CD14-positive monocyte (primary cell): Measurements from ENCODE around the gene FBXW10. TPM values are rescaled to one million over a fixed set of nuclear protein-coding genes. Genes with fewer than 3 reads are reported as not detected.
"Not testable (repeated sequence)": the region's sequence is repeated elsewhere in the genome, so short reads cannot be mapped to it uniquely, and the experiment has no call there.

ENCODE experiments used
- DNase-seq, 3 donors: peaks; one replicate each; pipeline ENCODE4 v3.0.0-alpha.2; 2011 to 2022
- H2AFZ ChIP-seq: 2 replicates; pipeline ENCODE4 v1.6.0; 2012; ENCODE audit warnings: mild to moderate bottlenecking, low read depth, low read length, inconsistent platforms; ENCODE audit not compliant: insufficient read depth, poor library complexity, severe bottlenecking
- H3K27ac ChIP-seq, 2 donors: 1 replicate in 1 of 2; 2 replicates in 1 of 2; pipeline ENCODE4 v1.5.1; 2012 to 2013; ENCODE audit warnings: low read length in 2 of 2, control low read depth in 1 of 2, inconsistent platforms in 1 of 2, low read depth in 1 of 2, mild to moderate bottlenecking in 1 of 2
- H3K27me3 ChIP-seq, 2 donors: one replicate each; pipeline versions ENCODE4 v1.6.0 to v1.6.1; 2011 to 2013; ENCODE audit warnings: low read length in 2 of 2; ENCODE audit not compliant: control insufficient read depth in 2 of 2, insufficient read depth in 2 of 2
- H3K36me3 ChIP-seq, 2 donors: replicated peaks in 1 of 2; 1 replicate in 1 of 2; 2 replicates in 1 of 2; pipeline versions ENCODE4 v1.5.1 to v1.6.1; 2012 to 2013; ENCODE audit warnings: low read length in 2 of 2, control low read depth in 1 of 2, inconsistent platforms in 1 of 2, mild to moderate bottlenecking in 1 of 2; ENCODE audit not compliant: insufficient read depth in 2 of 2, control insufficient read depth in 1 of 2
- H3K4me1 ChIP-seq, 2 donors: 1 replicate in 1 of 2; 2 replicates in 1 of 2; pipeline versions ENCODE4 v1.5.1 to v1.6.1; 2012 to 2013; ENCODE audit warnings: low read length in 2 of 2, control low read depth in 1 of 2, inconsistent platforms in 1 of 2, mild to moderate bottlenecking in 1 of 2, moderate library complexity in 1 of 2; ENCODE audit not compliant: insufficient read depth in 2 of 2, control insufficient read depth in 1 of 2
- H3K4me2 ChIP-seq: replicated peaks from 2 replicates; pipeline ENCODE3; 2012; ENCODE audit warnings: low read length, moderate library complexity, mild to moderate bottlenecking; ENCODE audit not compliant: poor library complexity, severe bottlenecking; ENCODE audit errors: extremely low read depth
- H3K4me3 ChIP-seq, 3 experiments: fragments of 200-600 bp in 1 of 3; sonication (generic) in 1 of 3; replicated peaks in 1 of 3; 1 replicate in 2 of 3; 2 replicates in 1 of 3; pipeline ENCODE4 v1.5.1; 2011 to 2013; ENCODE audit warnings: low read length in 3 of 3, mild to moderate bottlenecking in 3 of 3, control low read depth in 2 of 3, low read depth in 2 of 3, inconsistent platforms in 1 of 3, moderate library complexity in 1 of 3
- H3K79me2 ChIP-seq: 2 replicates; pipeline ENCODE4 v1.6.0; 2012; ENCODE audit warnings: mild to moderate bottlenecking, control low read depth, inconsistent platforms, low read length, moderate library complexity; ENCODE audit not compliant: insufficient read depth
- H3K9ac ChIP-seq: 2 replicates; pipeline ENCODE4 v1.6.0; 2017; ENCODE audit warnings: low read length, mild to moderate bottlenecking; ENCODE audit not compliant: insufficient read depth, poor library complexity, severe bottlenecking
- H3K9me3 ChIP-seq, 2 donors: replicated peaks in 1 of 2; 1 replicate in 1 of 2; 2 replicates in 1 of 2; pipeline versions ENCODE4 v1.5.1 to v1.6.1; 2012 to 2013; ENCODE audit warnings: low read length in 2 of 2, control low read depth in 1 of 2; ENCODE audit not compliant: control insufficient read depth in 1 of 2, insufficient read depth in 1 of 2
- H4K20me1 ChIP-seq: 2 replicates; pipeline ENCODE4 v1.6.0; 2012; ENCODE audit warnings: mild to moderate bottlenecking, low read length, control low read depth, moderate library complexity; ENCODE audit not compliant: insufficient read depth
- H3K27ac Mint-ChIP-seq, 7 donors: one replicate each; pipeline ENCODE4 v1.8.0; 2020; ENCODE audit warnings: mild to moderate bottlenecking in 7 of 7, mixed read lengths in 7 of 7, moderate library complexity in 6 of 7, inconsistent platforms in 2 of 7
- H3K27me3 Mint-ChIP-seq, 3 donors: one replicate each; pipeline ENCODE4 v1.8.0; 2021 to 2022; ENCODE audit warnings: low read depth in 3 of 3, mild to moderate bottlenecking in 3 of 3, mixed read lengths in 3 of 3, moderate library complexity in 3 of 3, inconsistent platforms in 1 of 3
- H3K36me3 Mint-ChIP-seq, 2 donors: one replicate each; pipeline ENCODE4 v1.8.0; 2020; ENCODE audit warnings: mixed read lengths in 2 of 2, inconsistent platforms in 1 of 2, mild to moderate bottlenecking in 1 of 2
- H3K4me1 Mint-ChIP-seq: one replicate; pipeline ENCODE4 v1.8.0; 2020; ENCODE audit warnings: mild to moderate bottlenecking, mixed read lengths
- H3K4me3 Mint-ChIP-seq, 2 donors: one replicate each; pipeline ENCODE4 v1.8.0; 2020; ENCODE audit warnings: mild to moderate bottlenecking in 2 of 2, mixed read lengths in 2 of 2, moderate library complexity in 1 of 2
- H3K9me3 Mint-ChIP-seq, 7 donors: one replicate each; pipeline ENCODE4 v1.8.0; 2020 to 2022; ENCODE audit warnings: mixed read lengths in 7 of 7, mild to moderate bottlenecking in 6 of 7, moderate library complexity in 6 of 7, inconsistent platforms in 2 of 7
- WGBS: methylation state at CpG from one replicate; pipeline ENCODE4 v1.1.5; 2013; ENCODE audit warnings: missing lambda C conversion rate; ENCODE audit not compliant: insufficient coverage; 5-methylcytosine and 5-hydroxymethylcytosine counted together
- intact Hi-C, 2 donors: fragments of 100-400 bp; cut with micrococcal nuclease; formaldehyde crosslinking; loops; one replicate each; pipeline versions ENCODE4 v1.15.0 to v1.15.1; 2023
- polyA plus RNA-seq, 3 donors: library from polyadenylated mRNA; depleted of rRNA in 1 of 3; unstranded in 2 of 3; stranded (reverse) in 1 of 3; fragments of 300-500 nt in 2 of 3; fragments of >200 nt in 1 of 3; fragmentation: Illumina TruSeq in 2 of 3; gene quantifications; 1 replicate in 2 of 3; 2 replicates in 1 of 3; pipeline ENCODE4 v1.2.3, GENCODE V29; 2012 to 2021

Gene FBXW10
- polyA plus RNA-seq, 3 donors: 0.03 TPM; not detected in 2

DNA sequence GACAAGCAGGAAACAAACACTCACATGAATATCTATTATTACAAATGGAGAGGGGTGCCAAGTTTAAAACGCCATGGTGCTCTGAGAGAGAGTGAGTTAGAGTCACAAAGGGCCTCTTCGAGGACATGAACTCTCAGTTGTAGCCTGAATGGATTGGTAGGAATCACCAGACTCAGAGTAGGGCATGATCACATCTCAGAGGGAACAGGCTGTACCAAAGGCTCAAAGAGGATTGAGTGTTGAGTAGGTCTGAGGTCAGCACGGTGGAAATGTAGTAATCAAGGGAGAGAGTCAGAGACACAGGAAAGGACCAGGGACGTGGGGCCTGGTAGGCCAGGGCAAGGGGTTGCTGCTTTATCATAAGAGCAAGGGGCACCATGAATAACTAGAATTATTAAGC is 10.5 kb upstream of the FBXW10 start:
- H3K9me3 Mint-ChIP-seq, H3K9me3 ChIP-seq, H3K27me3 ChIP-seq, H3K79me2 ChIP-seq, H3K27ac ChIP-seq, H3K36me3 ChIP-seq, H3K27me3 Mint-ChIP-seq, H2AFZ ChIP-seq, H3K36me3 Mint-ChIP-seq, H3K4me1 Mint-ChIP-seq, H3K9ac ChIP-seq, H3K4me3 ChIP-seq, DNase-seq, H3K4me2 ChIP-seq, H3K4me1 ChIP-seq, H3K4me3 Mint-ChIP-seq, H4K20me1 ChIP-seq, intact Hi-C loops: not testable (repeated sequence)
- peak overlapping the region in 2 of 7 donors; percentile 28 to 40 for H3K27ac Mint-ChIP-seq
- WGBS: 86% methylated on average over 3 of the region's 4 CpGs

DNA sequence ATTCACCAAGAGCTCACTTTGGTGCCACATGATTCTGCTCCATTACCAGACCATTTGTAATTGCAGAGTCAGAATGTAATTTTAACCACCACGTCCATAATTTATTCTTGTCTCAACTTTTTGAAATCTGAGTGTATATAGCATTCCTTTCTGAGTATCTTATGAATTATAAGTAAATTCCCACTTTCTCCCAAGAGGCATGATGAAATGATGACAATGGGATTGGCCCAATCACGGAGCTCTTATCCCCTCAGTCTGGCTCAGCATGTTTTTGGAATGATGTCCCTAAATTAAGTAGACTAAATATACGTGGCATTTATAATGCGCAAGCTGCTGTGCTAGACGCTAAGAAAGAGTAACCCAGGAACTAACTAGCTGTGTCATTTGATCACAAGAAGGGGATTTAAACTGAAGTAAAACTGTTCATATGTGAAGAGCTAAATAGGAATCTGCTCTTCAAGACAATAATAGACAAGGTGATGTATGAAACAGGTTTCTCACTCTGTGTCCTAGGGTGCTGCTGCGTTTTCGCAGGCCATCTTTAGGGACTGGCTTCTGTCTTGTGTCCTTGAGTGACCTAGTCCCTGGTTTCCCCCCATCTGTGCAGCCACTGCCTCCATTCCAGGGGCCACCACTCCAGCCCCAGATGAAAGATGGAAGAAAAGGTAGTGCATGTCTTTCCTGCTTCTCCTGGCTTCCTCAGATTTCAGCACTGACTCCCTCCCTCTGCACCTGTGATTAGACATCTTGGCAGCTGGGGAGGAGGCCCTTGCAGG is 4.0 kb upstream of the FBXW10 start:
- not testable (repeated sequence) for H3K27me3 Mint-ChIP-seq

GRCh38 chr17:18741228-18741627 is 2.6 kb upstream of the FBXW10 start:
- H3K9me3 Mint-ChIP-seq, H3K79me2 ChIP-seq, H3K9ac ChIP-seq, H3K36me3 Mint-ChIP-seq, H3K4me1 ChIP-seq, H3K9me3 ChIP-seq, H3K27ac ChIP-seq, H2AFZ ChIP-seq, H3K27me3 ChIP-seq, H3K4me1 Mint-ChIP-seq, H4K20me1 ChIP-seq, H3K4me3 Mint-ChIP-seq, H3K27ac Mint-ChIP-seq, H3K27me3 Mint-ChIP-seq, DNase-seq, intact Hi-C loops, H3K4me3 ChIP-seq, H3K36me3 ChIP-seq, H3K4me2 ChIP-seq: not testable (repeated sequence)
- 100% methylated on average over 2 of the region's 6 CpGs for WGBS

More for the DNA sequence above, 4.0 kb upstream of the FBXW10 start:
- H3K9me3 Mint-ChIP-seq, H3K36me3 Mint-ChIP-seq, H3K27ac ChIP-seq, H3K27me3 ChIP-seq, H3K4me3 Mint-ChIP-seq, H3K79me2 ChIP-seq, H2AFZ ChIP-seq, DNase-seq, H3K4me3 ChIP-seq, H3K36me3 ChIP-seq, H3K4me1 ChIP-seq, H3K4me2 ChIP-seq, H3K9ac ChIP-seq, H3K9me3 ChIP-seq, H3K27ac Mint-ChIP-seq, H4K20me1 ChIP-seq, H3K4me1 Mint-ChIP-seq, intact Hi-C loops: not testable (repeated sequence)
- 100% methylated on average over 2 of the region's 7 CpGs for WGBS

DNA sequence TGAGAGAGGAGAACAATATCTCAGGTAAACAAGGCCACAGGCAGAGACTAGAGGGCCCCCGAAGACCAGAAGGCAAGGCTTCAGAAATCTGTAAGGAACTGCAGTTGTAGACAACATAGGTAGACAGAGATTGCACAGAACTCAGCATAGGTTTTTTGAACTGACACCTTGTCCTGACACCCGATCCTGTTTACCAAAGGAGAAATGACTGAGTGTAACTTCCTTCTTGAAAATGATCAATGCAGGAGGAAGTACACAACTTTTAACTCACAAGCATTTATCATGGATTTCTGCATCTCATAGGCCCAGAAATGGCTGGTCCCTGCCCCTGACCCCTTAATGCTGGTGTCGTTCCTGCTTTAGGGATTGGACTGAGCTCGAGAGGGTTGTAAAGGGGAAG is 872 bp downstream of the FBXW10 start:
- H3K27ac Mint-ChIP-seq, H3K4me3 Mint-ChIP-seq, H3K79me2 ChIP-seq, DNase-seq, H3K9me3 ChIP-seq, H3K27ac ChIP-seq, H3K9me3 Mint-ChIP-seq, H3K36me3 Mint-ChIP-seq, H3K9ac ChIP-seq, H3K4me1 Mint-ChIP-seq, H3K4me2 ChIP-seq, H3K27me3 Mint-ChIP-seq, H3K4me3 ChIP-seq, H3K27me3 ChIP-seq, H3K36me3 ChIP-seq, intact Hi-C loops, H3K4me1 ChIP-seq, H2AFZ ChIP-seq, H4K20me1 ChIP-seq: not testable (repeated sequence)
- WGBS: no CpG with 5 or more reads among the region's 4 CpGs
